ENCODE measurements around the gene SLC10A3. TPM values are rescaled to one million over a fixed set of nuclear protein-coding genes. Genes with fewer than 3 reads are reported as not detected.

SLC10A3 gene
- total RNA-seq, 1 donor from 2014 or later: 23.4 TPM

GRCh38 chrX:154467556-154467955, 22.9 kb downstream of the SLC10A3 start:
- intact Hi-C loops (cut with micrococcal nuclease): no loop called here

GRCh38 chrX:154466907-154467306, 23.5 kb downstream of the SLC10A3 start:
- intact Hi-C loops (cut with micrococcal nuclease): no loop called here

- intact Hi-C loops (cut with micrococcal nuclease): no loop called here
Measured at GRCh38 chrX:154466036-154466435, 24.4 kb downstream of the SLC10A3 start.

DNA sequence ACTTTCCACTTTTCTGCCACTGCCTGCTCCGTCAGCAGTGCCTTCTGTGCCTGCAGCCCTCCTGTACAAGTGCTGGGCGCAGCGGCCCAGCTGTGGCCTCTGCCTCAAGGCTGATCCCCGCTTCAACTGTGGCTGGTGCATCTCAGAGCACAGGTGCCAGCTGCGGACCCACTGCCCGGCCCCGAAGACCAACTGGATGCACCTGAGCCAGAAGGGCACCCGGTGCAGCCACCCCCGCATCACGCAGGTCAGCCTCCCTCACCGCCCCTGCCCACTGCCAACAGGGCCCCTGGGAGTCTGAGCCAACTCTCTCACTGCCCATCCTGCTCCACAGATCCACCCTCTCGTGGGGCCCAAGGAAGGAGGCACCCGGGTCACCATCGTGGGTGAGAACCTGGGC, 24.8 kb downstream of the SLC10A3 start:
- intact Hi-C loops (cut with micrococcal nuclease): no loop called here

DNA sequence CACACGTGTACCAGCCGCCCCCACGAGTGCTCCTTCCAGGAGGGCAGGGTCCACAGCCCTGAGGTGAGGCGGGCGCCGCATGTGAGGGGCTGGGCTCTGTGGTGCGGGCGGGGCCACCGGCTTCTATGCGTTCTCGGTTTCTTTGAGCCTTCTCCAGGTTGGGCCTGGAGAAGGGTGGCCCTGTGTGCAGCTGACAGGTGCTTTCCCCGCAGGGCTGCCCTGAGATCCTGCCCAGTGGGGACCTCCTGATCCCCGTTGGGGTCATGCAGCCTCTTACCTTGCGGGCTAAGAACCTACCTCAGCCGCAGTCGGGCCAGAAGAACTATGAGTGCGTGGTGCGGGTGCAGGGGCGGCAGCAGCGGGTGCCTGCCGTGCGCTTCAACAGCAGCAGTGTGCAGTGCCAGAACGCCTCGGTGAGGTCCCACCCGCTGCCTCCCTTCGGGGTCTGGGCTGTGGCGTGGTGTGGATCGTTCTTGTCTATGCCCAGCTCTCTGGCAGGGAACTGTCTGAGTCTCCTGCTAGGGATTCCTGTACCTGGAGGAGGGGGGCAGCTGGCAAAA, 25.5 kb downstream of the SLC10A3 start:
- intact Hi-C loops (cut with micrococcal nuclease): no loop called here

DNA sequence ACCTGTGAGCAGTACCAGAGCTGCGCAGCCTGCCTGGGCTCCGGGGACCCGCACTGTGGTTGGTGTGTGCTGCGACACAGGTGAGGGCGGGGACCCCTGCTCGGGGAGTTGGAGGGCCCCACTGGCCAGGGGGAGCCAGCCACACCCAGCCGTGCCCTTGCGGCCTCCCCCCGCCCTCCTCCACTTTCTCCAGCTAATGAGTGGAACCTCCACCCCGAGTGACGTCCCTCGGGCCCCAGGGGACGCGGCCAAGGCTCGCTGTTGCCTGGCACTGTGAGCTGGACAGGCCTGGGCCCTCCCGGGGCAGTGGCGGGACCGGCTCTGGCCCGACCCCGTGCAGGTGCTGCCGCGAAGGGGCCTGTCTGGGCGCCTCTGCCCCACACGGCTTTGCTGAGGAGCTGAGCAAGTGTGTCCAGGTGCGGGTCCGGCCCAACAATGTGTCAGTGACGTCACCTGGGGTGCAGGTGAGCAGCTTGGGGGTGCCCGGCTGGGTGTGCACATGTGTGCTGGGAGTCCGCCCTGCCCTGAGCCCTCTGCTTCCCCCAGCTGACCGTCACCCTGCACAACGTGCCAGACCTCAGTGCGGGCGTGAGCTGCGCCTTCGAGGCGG, 26.7 kb downstream of the SLC10A3 start:
- intact Hi-C loops (cut with micrococcal nuclease): no loop called here

- intact Hi-C loops (cut with micrococcal nuclease): no loop called here
Measured at GRCh38 chrX:154462396-154462795, 28.0 kb downstream of the SLC10A3 start.

DNA sequence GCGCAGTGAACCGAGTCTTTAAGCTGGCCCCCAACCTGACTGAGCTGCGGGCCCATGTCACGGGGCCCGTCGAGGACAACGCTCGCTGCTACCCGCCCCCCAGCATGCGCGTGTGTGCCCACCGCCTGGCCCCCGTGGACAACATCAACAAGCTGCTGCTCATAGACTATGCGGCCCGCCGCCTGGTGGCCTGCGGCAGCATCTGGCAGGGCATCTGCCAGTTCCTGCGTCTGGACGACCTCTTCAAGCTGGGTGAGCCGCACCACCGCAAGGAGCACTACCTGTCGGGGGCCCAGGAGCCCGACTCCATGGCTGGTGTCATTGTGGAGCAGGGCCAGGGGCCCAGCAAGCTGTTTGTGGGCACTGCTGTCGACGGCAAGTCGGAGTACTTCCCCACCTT, 30.1 kb downstream of the SLC10A3 start:
- intact Hi-C loops (cut with micrococcal nuclease): no loop called here

GRCh38 chrX:154459832-154460231, 30.6 kb downstream of the SLC10A3 start:
- intact Hi-C loops (cut with micrococcal nuclease): loop anchor here (2.0 kb wide), 2 partner anchors 19 to 23 kb away; partner anchors contain the start of genes GDI1 and LAGE3

- intact Hi-C loops (cut with micrococcal nuclease): loop anchor here (1.0 to 2.0 kb wide), 3 partner anchors 20 to 31 kb away; partner anchors contain the start of genes GDI1, LAGE3 and SLC10A3
Measured at GRCh38 chrX:154458954-154459778, 31.3 kb downstream of the SLC10A3 start.

DNA sequence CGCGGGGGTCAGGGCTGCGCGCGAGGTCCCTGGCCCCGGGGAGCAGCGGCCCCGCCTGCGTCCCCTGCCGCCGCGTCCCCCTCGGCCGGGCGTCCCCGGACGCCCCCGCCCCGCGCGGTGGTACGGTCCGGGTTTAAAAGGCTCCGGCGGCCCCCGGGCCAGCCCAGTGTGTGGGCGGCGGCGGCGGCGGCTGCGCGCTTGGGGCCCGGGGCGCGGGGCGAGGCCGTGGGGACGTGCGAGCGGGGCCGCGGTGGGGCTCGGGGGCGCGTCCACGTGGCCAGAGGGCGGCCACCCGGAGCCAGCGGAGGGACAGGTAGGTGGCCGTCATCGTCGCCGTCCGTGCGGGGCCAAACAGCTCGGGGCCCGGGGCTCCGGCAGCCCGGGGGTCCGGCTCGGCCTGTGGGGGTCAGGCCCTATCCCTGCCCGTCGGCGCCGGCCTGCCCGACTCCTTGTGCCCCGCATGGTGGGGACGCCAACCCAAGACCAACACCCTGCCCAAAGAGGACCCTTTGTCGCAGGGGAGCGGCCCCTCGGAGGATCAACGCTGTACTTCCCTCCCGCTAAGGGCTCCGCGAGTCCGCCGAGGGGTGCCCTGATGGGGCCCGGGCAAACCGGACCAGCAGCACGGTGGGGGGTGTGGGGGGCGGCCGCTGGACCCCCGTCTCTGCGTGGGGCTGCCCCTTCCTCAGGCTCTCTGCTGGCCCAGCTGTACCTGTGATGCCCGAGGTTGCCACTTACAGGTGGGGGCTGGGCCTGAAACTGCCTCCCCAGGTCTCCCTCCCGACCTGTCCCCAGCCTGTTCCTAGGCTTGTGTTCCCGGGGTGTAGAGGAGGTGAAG, 32.1 kb downstream of the SLC10A3 start, which contains the start of gene PLXNA3:
PLXNA3 (plus strand) TSS at position 166 of the 838 bp plus-strand sequence. CDS start 1,903 bp downstream, outside the sequence.
- intact Hi-C loops (cut with micrococcal nuclease): loop anchor here (1.0 to 2.0 kb wide), 3 partner anchors 20 to 32 kb away; partner anchors contain the start of genes GDI1, LAGE3 and SLC10A3

DNA sequence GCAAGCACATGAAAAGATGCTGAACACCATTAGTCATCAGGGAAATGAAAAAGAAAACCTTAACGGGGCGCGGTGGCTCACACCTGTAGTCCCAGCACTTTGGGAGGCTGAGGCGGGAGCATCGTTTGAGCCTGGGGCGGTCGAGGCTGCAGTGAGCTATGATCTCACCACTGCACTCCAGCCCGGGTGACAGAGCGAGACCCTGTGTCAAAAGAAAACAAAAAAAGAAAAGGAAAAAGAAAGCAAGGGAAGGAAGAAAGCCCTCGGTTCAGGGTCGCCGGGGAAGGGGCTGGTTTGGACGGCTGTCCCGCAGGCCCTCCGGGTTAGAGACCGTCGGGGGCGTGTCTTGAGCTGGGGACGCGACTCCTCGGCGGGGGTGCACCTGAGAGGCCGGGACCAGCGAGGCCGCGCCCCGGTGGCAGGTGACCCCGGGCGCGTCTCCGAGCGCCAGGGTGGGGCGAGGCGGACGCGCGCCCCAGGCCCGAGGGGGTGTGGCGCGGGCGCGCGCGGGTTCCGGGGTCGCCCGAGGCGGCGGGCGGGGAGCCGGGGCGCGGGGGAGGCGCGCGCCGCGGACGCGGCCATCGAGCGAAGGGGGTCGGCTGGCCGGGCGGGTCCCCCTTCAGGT, 32.8 kb downstream of the SLC10A3 start:
- intact Hi-C loops (cut with micrococcal nuclease): loop anchor here (1.0 to 2.0 kb wide), 3 partner anchors 21 to 33 kb away; partner anchors contain the start of genes GDI1, LAGE3 and SLC10A3

DNA sequence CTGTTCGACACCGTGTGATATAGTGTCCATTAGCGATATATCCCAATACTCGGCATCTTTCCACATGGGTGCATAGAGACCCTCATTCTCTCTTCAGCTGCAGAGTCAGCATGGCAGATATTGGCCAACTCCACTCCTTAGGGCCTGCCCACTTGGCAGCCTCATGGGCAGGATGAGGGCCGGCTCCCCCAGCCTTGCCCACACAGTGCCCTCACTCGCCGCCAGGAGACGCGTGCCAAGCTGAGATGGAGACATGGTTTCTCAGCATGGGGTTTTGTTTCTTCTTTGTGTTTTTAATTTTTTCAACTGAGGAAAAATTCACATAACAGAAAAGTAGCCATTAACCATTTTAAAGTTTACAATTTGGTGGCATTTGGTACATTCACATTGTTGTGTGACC, 37.6 kb downstream of the SLC10A3 start:
- intact Hi-C loops (cut with micrococcal nuclease): no loop called here

- intact Hi-C loops (cut with micrococcal nuclease): no loop called here
Measured at GRCh38 chrX:154450312-154450711, 40.1 kb downstream of the SLC10A3 start.

DNA sequence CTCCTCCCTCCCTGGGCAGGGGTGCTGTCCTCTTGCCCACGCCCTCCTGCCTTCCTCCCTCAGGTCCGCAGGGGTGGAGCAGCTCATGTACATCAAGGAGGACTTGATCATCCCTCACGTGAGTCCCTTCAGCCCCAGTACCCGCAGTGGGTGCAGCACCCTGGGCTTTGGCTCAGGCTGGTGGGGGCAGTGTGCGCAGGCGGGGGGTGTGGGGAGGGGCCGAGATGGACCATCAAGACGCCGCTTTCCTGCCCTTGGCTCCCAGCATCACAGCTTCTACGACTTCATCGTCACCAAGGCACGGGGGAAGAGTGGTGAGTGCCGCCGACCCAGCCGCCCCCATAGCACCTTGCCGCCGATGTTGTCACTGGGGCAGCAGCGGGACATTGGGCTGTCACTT, 40.8 kb downstream of the SLC10A3 start:
- intact Hi-C loops (cut with micrococcal nuclease): no loop called here

DNA sequence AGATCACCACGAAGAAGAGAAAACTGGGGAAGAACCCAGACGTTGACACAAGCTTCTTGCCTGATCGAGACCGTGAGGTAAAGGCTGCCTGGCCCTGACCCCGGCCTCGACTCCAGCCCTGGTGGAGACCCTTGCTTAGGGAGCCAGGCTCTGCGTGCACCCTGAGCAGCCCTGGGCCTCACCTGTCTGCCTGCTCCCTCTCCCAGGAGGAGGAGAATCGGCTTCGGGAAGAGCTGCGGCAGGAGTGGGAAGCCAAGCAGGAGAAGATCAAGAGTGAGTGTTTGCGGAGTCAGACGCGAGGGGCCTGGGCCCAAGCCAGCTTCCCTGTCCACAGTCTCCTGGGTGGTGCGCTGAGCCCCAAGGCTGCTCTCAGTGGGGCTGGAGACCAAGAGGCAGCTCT, 41.9 kb downstream of the SLC10A3 start:
- intact Hi-C loops (cut with micrococcal nuclease): no loop called here

DNA sequence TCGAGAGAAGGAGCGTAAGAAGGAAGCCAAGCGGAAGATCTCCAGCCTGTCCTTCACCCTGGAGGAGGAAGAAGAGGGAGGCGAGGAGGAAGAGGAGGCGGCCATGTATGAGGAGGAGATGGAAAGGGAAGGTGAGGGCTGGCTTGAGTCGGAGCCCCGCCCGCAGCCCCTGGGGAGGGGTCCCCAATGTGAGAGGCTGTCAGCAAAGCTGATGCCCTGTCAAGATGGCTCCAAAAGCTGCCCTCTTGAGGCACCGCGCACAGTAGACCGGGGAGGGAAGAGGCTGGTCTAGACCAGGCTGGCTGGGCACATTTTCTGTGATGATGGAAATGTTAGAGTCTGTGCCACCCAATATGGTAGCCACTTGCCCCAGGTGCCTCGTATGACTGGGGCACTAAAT, 44.0 kb downstream of the SLC10A3 start:
- intact Hi-C loops (cut with micrococcal nuclease): no loop called here

GRCh38 chrX:154445776-154446175, 44.7 kb downstream of the SLC10A3 start:
- intact Hi-C loops (cut with micrococcal nuclease): loop anchor here (2.0 kb wide), 1 partner anchor 33 kb away; the partner anchor contains the start of gene LAGE3

DNA sequence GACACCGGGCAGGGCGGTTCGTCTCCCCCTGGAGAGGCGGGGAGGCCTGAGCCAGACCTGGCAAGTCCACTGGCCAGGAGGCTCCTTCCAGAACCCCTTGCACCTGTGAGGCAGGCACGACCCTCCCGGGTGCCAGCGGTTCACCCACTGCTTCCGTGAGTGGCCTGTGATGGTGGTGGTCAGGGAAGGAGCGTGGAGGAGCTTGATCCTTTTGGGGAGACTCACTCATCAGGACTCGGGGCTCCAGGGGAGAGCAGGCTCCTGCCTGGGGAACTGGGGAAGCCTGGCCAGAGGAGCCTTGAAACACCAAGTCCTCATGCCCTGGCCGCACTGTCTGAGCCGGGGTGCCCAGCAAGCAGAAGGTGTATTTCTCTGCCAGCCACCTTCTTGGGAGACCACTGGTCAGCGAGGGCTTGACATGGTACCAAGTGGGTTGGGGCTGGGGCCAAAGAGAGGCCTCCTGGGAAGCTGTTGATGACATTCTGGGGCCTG, 45.6 kb downstream of the SLC10A3 start:
- intact Hi-C loops (cut with micrococcal nuclease): loop anchor here (2.0 to 5.0 kb wide), 2 partner anchors 34 to 72 kb away; partner anchors contain the start of genes FAM3A and LAGE3

Measured in T-helper 1 cell treated with Interleukin-12 subunit alpha and Interleukin-12 subunit beta and Interleukin-4 antibody, amounts not matched to agents 30 ng/mL and 1 ng/mL, for 36 hours (primary cell).